BLaER1 (cell line): ENCODE measurements around the gene AKT1S1.

Experiments
- H3K27ac ChIP-seq: shearing (Covaris generic); formaldehyde crosslinking; 2 replicates; pipeline ENCODE4 v1.8.1; 2022
- H3K27me3 ChIP-seq: shearing (Covaris generic); formaldehyde crosslinking; 2 replicates; pipeline ENCODE4 v1.8.1; 2022
- H3K36me3 ChIP-seq: shearing (Covaris generic); formaldehyde crosslinking; 2 replicates; pipeline ENCODE4 v1.8.1; 2022
- H3K4me1 ChIP-seq: shearing (Covaris generic); formaldehyde crosslinking; 2 replicates; pipeline ENCODE4 v1.8.1; 2022
- H3K4me2 ChIP-seq: shearing (Covaris generic); formaldehyde crosslinking; 2 replicates; pipeline ENCODE4 v1.8.1; 2022
- H3K4me3 ChIP-seq: shearing (Covaris generic); formaldehyde crosslinking; 2 replicates; pipeline ENCODE4 v1.8.1; 2022
- H3K9ac ChIP-seq: shearing (Covaris generic); formaldehyde crosslinking; 2 replicates; pipeline ENCODE4 v1.8.1; 2022
- H3K9me3 ChIP-seq: shearing (Covaris generic); formaldehyde crosslinking; 2 replicates; pipeline ENCODE4 v1.8.1; 2022
- H4K20me1 ChIP-seq: shearing (Covaris generic); formaldehyde crosslinking; 2 replicates; pipeline ENCODE4 v1.8.1; 2022
- Cebpa-rat ChIP-seq: shearing (Covaris generic); IDR thresholded peaks from 2 replicates; pipeline ENCODE4 v1.8.1; 2022

Gene AKT1S1

DNA sequence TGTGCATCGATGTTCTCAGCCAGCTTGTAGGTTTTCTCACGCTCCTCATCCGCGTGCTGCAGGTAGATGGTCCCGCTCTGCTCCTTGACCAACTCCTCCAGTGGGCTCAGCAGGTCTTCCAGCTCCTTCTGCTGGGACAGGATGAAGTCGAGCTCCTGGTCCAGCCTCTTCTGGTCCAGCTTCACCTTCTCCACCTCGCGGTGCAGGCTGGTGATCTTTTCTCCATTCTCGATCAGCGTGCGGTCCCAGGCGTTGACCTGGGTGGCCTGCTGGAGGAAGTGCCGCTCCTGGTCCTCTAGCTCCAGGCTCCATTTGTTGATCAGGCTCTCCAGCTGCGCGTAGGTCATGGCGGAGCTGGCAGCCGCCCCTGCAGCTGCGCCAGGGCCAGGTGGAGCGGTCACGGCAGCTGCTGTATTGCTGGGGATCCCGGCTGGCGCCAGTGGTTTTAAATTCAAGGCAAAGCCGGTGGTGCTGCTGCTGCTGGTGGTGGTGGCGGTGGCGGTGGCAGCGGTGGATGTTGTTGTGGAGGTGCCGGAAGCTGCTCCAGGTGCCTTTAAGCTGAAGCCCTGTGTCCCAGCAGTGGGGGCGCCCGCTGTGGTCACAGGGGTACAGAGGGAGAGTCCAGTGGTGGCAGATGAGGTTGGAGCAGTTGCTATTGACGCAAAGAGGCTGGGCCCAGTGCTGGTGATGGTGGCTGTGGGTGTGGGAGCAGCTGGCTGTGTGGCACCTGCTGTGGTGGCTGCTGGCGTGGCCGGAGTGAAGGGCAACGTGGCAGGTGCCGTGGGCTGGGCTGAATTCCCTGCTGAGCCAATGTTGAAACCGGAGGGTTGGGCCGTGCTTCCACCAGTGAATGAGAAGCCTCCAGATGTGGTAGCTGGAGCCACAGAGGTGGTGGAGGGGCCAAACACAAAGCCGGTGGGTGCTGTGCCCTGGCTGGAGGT, 31.6 kb upstream of the AKT1S1 start:
- Histone ChIP-seq H3K9me3 (no peaks in the 10 kb centered on the region), H3K36me3 (peaks cover 83% of the 10 kb centered on the region), H3K4me2 (peak overlapping the region; percentile 26), H4K20me1 (peaks cover 94% of the 10 kb centered on the region), H3K27ac (no peak overlapping the region), H3K9ac (no peak overlapping the region), H3K4me3 (no peak overlapping the region), H3K27me3 (no peaks in the 10 kb centered on the region), H3K4me1 (peaks cover 85% of the 10 kb centered on the region)
- no peak for TF ChIP-seq Cebpa-rat

DNA sequence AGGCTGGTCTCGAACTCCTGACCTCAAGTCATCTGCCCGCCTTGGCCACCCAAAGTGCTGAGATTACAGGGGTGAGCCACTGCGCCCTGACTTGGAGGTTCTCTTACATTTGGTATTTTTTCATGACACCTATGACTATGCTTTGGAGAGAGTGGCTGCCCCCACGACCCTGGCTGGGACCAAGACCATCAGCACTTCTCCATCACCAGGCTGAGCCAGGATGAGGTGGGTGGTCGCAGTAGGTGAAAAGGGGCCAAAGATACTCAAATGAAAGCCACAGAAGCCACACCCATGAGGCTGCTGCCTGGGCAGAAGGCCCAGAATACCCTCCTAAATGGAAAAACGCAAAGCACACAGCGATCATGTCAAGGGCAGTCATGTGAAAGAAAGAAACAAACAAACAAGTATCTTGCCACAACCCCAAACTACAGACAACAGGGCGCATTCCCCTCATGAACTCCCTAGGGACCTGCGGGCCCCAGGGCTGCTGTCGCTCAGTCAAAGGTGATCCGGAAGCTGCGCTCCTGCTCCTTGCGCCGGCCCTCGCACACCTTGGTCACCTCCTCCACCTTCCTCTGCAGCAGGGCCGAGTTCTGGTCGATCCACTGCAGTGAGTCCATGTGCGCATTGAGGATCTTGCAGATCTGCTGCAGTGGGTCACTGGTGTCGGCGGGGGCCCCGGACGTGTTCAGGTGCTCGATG, 30.7 kb upstream of the AKT1S1 start:
- H3K36me3 ChIP-seq, result peaks cover 74% of the 10 kb centered on the region
- peaks cover 90% of the 10 kb centered on the region for H3K4me1 ChIP-seq
- peaks cover 86% of the 10 kb centered on the region for H4K20me1 ChIP-seq
- no peaks in the 10 kb centered on the region for H3K9me3 ChIP-seq
- H3K4me2 ChIP-seq, result peak overlapping the region; percentile 26
- H3K4me3 ChIP-seq, result no peak overlapping the region
- H3K27me3 ChIP-seq, result no peaks in the 10 kb centered on the region
- TF ChIP-seq Cebpa-rat, result no peak
- H3K27ac ChIP-seq, result no peak overlapping the region
- no peak overlapping the region for H3K9ac ChIP-seq

DNA sequence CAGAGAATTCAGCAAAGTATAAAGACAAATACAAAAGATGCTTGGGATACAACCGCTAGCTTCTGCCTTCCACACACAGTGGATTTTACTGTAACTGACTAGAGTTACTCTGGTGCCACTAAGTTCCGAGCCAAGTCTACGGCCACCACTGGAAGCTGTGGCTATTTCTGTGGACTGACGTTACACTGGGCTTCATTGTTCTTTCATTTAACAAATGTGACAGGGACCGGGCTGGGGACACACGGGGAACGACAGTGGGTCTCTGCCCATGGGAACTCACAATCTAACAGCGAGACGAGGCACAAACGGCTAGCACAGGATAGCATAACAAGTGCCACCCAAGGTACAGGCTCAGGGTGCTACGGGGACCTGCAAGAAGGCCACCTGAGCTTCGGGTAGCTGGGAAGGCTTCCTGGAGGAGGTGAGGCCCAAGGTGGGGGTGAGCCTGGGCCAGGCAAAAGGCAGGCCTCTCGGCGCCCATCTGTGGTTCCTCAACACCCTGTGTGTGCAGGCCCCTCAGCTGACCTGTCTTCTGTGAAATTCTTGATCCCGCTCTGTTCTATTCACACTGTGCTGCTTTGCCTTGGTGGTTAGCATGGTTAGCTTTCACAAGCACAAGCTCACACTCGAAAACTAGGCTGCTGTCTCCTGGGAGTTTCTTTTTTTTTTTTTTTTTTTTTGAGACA, 29.9 kb upstream of the AKT1S1 start:
- no peak overlapping the region for H3K4me3 ChIP-seq
- H3K36me3 ChIP-seq, result peaks cover 66% of the 10 kb centered on the region
- no peak overlapping the region for H3K27ac ChIP-seq
- TF ChIP-seq Cebpa-rat, result no peak
- peaks cover 77% of the 10 kb centered on the region for H4K20me1 ChIP-seq
- H3K9me3 ChIP-seq, result no peaks in the 10 kb centered on the region
- H3K9ac ChIP-seq, result no peak overlapping the region
- H3K4me1 ChIP-seq, result peaks cover 85% of the 10 kb centered on the region
- no peaks in the 10 kb centered on the region for H3K27me3 ChIP-seq
- peak overlapping the region; percentile 66 for H3K4me2 ChIP-seq

DNA sequence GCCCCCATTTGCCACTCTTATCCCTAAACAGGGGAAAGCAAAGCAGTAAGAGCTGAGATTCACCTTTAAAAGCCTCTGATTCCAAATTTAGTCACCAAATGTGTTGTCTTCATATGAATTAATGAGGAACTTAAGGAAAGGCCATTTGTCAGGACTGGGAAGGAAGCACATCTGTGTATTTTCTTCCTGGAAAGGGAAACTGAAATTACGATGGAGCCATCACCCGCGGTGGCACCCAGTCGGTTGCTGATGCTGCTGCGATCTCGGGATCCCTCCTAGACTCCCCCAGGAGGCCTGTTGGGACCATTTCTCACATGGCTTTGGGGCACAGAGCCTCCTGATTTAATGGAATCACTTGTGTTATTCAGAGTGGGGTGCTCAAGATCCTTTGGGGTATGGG, 27.0 kb upstream of the AKT1S1 start:
- H3K4me3 ChIP-seq, result no peak overlapping the region
- H3K27ac ChIP-seq, result 0 out of 2 replicates have a peak overlapping the region, but pooled peaks have one; percentile 26
- H3K4me2 ChIP-seq, result peak overlapping the region; percentile 66
- peaks cover 48% of the 10 kb centered on the region for H4K20me1 ChIP-seq
- H3K4me1 ChIP-seq, result peaks cover 94% of the 10 kb centered on the region
- peak overlapping the region; percentile 41; the same call in 1 of the 2 replicates for H3K9ac ChIP-seq
- H3K9me3 ChIP-seq, result no peaks in the 10 kb centered on the region
- no peaks in the 10 kb centered on the region for H3K27me3 ChIP-seq
- TF ChIP-seq Cebpa-rat, result no peak
- peaks cover 38% of the 10 kb centered on the region for H3K36me3 ChIP-seq

DNA sequence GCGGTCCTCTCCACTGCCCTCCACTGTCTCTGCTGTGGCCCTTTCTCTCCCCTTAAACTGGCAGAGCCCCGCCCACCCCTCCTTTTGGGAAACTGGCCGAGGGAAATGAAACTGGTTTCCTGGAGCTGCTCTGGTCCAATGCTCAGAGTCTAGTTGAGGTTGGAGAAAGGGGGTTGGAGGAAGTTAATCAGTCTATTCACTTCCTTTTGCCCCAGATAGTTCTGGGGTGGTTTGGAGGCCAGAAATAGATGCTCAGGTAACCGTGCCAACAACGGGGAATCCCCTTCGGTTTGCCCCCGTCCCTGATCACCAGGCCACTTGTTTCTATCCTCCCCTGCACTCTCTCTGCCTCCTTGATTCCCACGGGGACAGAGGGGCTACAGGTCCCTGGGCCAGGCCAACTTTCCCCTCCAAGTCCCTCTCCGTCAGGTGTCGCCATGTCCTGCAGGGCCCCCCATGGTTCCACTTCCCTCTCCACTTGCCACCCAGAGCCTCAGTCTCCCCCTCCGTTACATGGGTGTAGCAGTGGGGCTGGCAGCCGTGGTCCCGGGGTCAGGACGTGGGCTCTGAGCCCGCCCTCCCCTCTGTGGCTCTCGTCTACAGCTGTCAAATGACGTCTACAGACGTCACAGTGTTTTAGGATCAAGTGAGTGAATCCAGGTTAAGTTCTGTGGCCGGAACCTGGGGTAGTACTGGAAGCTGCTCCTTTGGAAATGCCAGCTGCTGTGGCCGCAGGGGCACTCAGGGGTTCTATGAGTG, 19.9 kb upstream of the AKT1S1 start, which contains the start of gene IL4I1:
Gene IL4I1 (minus strand): TSS at position 25 of the 759 bp plus-strand sequence. CDS start 727 bp downstream, outside the sequence.
- Histone ChIP-seq H3K9me3 (no peaks in the 10 kb centered on the region), H3K9ac (peak within 1 kb of the TSS; percentile 72), H3K27ac (peak within 1 kb of the TSS; percentile 91), H3K27me3 (no peaks in the 10 kb centered on the region), H4K20me1 (no peaks in the 10 kb centered on the region), H3K36me3 (no peaks in the 10 kb centered on the region), H3K4me1 (peaks cover 73% of the 10 kb centered on the region), H3K4me3 (peak within 1 kb of the TSS; percentile 61), H3K4me2 (peak within 1 kb of the TSS; percentile 99)
- no peak for TF ChIP-seq Cebpa-rat

DNA sequence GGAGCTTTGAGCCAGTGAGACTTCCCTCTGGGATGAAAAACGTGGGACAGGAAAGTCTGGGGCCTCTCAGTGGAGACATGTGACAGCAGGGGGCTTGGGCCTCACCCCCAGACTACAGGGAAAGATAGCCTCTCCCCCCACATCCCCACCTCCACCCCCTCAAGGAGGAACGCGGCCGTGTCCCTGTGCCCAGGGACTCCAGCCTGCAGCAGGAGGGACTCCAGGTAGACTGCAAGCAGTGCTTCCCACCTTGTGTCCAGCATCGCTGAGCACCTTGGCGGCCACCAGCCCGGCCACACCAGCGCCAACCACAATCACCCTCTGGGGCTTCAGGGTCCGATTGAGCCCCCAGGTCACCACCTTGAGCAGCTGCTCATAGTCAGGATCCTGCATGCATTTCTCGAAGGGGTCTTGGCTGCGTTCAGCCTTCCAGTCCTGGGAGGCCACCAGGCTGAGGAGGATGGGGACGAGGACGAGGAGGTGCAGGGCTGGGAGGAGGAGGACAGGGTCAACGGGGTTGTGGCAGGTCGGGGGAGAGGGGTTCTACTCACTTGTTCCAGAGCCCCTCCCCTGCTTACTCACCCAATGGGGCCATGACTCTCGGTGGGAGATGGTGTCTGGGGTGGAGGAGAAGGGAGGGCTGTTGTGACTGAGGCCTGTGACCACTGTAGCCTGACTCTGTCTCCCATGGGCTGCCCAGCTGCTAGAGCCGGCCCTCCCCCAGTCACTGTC, 18.6 kb upstream of the AKT1S1 start:
- Histone ChIP-seq H3K36me3 (no peaks in the 10 kb centered on the region), H3K4me1 (peaks cover 72% of the 10 kb centered on the region), H3K4me2 (peak overlapping the region; percentile 99), H3K9me3 (no peaks in the 10 kb centered on the region), H3K27ac (peak overlapping the region; percentile 91), H3K9ac (peak overlapping the region; percentile 72), H3K4me3 (peak overlapping the region; percentile 61), H4K20me1 (no peaks in the 10 kb centered on the region), H3K27me3 (no peaks in the 10 kb centered on the region)
- TF ChIP-seq Cebpa-rat, result no peak

DNA sequence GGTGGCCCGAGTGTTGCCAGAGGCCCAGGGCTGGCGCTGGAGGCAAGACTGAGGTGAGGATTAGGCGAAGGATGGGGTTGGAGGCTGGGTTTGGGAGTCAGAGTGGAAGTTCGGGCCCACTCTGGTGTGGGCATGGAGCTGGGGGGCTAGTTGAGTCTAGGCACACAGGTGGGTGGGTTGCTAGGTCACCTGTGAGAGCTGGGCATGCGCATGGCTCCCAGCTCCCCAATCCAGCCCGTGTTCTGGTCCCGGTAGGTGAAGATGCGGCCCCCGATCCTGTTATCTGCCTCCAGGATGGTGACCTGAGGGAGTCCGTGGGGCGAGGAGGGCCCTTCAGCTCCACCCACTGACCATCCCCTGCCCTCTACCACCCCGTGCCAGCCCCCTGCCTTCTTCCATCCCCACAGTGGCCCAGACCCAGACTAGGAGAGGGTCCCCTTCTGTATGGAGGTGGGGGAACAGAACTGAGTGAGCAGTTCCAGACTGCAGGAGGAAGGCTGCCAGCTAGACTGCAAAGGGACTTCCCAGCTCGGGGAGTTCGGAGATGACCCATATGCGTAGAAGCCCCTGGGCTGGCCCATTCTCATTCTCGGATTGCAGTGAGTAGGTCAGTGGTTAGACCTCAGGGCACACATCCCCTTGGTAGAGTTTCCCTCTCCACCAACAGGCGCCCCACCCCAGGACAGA, 17.9 kb upstream of the AKT1S1 start:
- TF ChIP-seq Cebpa-rat, result no peak
- Histone ChIP-seq H3K4me3 (no peak overlapping the region), H3K4me1 (peaks cover 69% of the 10 kb centered on the region), H3K4me2 (peak overlapping the region; percentile 99), H3K9ac (no peak overlapping the region), H3K27ac (peak overlapping the region; percentile 30; the same call in 1 of the 2 replicates), H4K20me1 (no peaks in the 10 kb centered on the region), H3K36me3 (no peaks in the 10 kb centered on the region), H3K9me3 (no peaks in the 10 kb centered on the region), H3K27me3 (no peaks in the 10 kb centered on the region)

DNA sequence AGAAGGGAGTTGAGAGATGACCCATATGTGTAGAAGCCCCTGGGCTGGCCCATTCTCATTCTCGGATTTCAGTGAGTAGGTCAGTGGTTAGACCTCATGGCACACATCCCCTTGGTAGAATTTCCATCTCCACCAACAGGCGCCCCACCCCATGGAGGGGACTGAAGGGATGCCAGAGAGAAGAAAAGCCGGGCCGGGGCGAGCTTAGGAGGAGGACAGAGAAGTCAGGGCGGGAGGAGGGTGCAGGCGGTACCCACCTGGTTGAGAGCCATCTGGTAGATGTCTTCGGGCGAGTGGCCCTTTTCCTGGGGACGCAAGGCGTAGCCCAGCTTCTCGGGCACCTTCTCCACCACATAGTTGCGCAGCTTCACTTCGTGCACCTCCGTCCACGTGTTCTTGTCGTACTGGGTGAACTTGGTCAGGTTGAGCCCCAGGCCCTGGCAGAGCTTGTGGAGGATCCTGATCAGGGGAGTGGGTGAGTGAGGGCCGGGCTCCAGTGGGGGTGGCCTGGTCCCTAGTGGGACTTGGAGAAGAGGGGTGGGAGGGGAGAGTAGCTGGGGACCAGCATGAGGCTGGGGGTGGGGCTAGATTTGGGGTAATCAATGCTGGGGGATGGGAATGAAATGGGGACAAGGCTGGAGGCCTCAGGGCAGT, 17.0 kb upstream of the AKT1S1 start:
- peaks cover 69% of the 10 kb centered on the region for H3K4me1 ChIP-seq
- no peak overlapping the region for H3K27ac ChIP-seq
- H3K4me3 ChIP-seq, result no peak overlapping the region

More for the DNA sequence above, 17.0 kb upstream of the AKT1S1 start:
- no peaks in the 10 kb centered on the region for H3K27me3 ChIP-seq
- H3K4me2 ChIP-seq, result 0 out of 2 replicates have a peak overlapping the region, but pooled peaks have one; percentile 99
- H3K9ac ChIP-seq, result no peak overlapping the region
- TF ChIP-seq Cebpa-rat, result no peak
- H3K36me3 ChIP-seq, result peaks cover 7% of the 10 kb centered on the region; the same call in 1 of the 2 replicates
- no peaks in the 10 kb centered on the region for H3K9me3 ChIP-seq
- H4K20me1 ChIP-seq, result no peaks in the 10 kb centered on the region
